ENCODE measurements around the gene GJB3.
"Not testable (repeated sequence)": the region's sequence is repeated elsewhere in the genome, so short reads cannot be mapped to it uniquely, and the experiment has no call there.

The GJB3 gene

GRCh38 chr1:34761176-34761761, 19.7 kb upstream of the GJB3 start:
- FAIRE-seq: no peak

GRCh38 chr1:34761776-34762307, 19.2 kb upstream of the GJB3 start:
- FAIRE-seq: no peak

- no peak for FAIRE-seq
Measured at GRCh38 chr1:34762474-34763141, 18.4 kb upstream of the GJB3 start.

- no peak for FAIRE-seq
Measured at GRCh38 chr1:34763142-34763781, 17.8 kb upstream of the GJB3 start.

- no peak for FAIRE-seq
Measured at GRCh38 chr1:34768856-34769255, 12.2 kb upstream of the GJB3 start.

- no peak for FAIRE-seq
Measured at GRCh38 chr1:34770891-34771504, 10.0 kb upstream of the GJB3 start.

GRCh38 chr1:34771573-34772371, 9.2 kb upstream of the GJB3 start:
- FAIRE-seq: no peak

- FAIRE-seq: not testable (repeated sequence)
Measured at GRCh38 chr1:34773114-34773513, 7.9 kb upstream of the GJB3 start.

GRCh38 chr1:34774957-34775356, 6.1 kb upstream of the GJB3 start:
- FAIRE-seq: no peak

GRCh38 chr1:34776911-34777310, 4.1 kb upstream of the GJB3 start:
- no peak for FAIRE-seq

GRCh38 chr1:34777519-34778321, 3.3 kb upstream of the GJB3 start:
- FAIRE-seq: no peak

GRCh38 chr1:34778381-34778780, 2.6 kb upstream of the GJB3 start:
- no peak for FAIRE-seq

- no peak for FAIRE-seq
Measured at GRCh38 chr1:34779005-34779404, 2.0 kb upstream of the GJB3 start.

- no peak for FAIRE-seq
Measured at GRCh38 chr1:34779526-34779925, 1.5 kb upstream of the GJB3 start.

- no peak for FAIRE-seq
Measured at GRCh38 chr1:34779962-34780361, 1.1 kb upstream of the GJB3 start.

GRCh38 chr1:34780528-34780927, 486 bp upstream of the GJB3 start:
- no peak for FAIRE-seq

- no peak for FAIRE-seq
Measured at GRCh38 chr1:34781844-34782391, 904 bp downstream of the GJB3 start.

- no peak for FAIRE-seq
Measured at GRCh38 chr1:34784751-34785221, 3.8 kb downstream of the GJB3 start.

GRCh38 chr1:34785231-34785874, 4.3 kb downstream of the GJB3 start:
- no peak for FAIRE-seq

- FAIRE-seq: no peak
Measured at GRCh38 chr1:34785875-34786470, 5.0 kb downstream of the GJB3 start.
